ENCODE results near the gene SRC. TPM values are rescaled to one million over a fixed set of nuclear protein-coding genes. Genes with fewer than 3 reads are reported as not detected.

The SRC gene
- total RNA-seq, 1 donor from 2014 or later, result 48.6 TPM

DNA sequence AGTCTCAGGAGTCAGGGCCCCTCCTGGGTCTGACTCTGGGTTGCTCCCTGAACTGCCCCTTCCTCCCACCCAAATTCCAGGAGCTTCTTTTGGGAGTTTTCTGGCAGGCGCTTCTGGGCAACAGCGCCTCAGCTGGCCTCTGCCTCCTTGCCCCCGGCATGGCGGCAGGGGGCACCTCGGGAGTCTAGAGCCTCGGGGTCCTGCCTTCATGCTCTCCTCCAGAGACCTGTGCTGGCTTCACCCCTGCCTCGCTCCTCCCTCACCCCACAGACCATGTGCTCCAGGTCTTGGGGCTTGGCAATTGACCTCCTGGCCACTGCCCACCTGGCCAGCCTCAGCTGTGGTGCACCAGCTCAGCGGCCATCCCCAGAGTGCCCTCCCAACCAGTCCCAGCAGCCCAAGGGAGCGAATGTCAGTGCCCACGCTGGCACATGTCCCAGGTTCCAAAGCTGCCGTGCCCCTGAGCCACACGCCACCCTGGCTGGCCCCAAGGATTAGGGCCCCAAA lies 43.4 kb downstream of the SRC start:
- peaks cover 6% of the 10 kb centered on the region for H3K4me1 ChIP-seq
- H3K9me3 ChIP-seq, result no peaks in the 10 kb centered on the region
- no peak overlapping the region for H3K4me3 ChIP-seq
- no peaks in the 10 kb centered on the region for H3K27me3 ChIP-seq
- TF ChIP-seq POLR2A (IDR thresholded peaks at IDR 0.05) (no peak), POLR2AphosphoS5 (IDR thresholded peaks at IDR 0.05; ENCODE audit: insufficient read depth in 1 of 2, low read depth in 1 of 2) (no peak), CTCF (IDR thresholded peaks at IDR 0.05) (no peak)
- intact Hi-C loops (cut with DNase I), result no loop called here
- DNase-seq (ENCODE audit: extremely low spot score in 2 of 2), result no peak
- H3K27ac ChIP-seq, result no peak overlapping the region
- peaks cover 0 to 52% of the 10 kb centered on the region in 2 donors for H3K36me3 ChIP-seq

GRCh38 chr20:37389844-37390275 lies 43.9 kb downstream of the SRC start:
- intact Hi-C loops (cut with DNase I), result no loop called here
- peaks cover 0 to 57% of the 10 kb centered on the region in 2 donors for H3K36me3 ChIP-seq
- no peak overlapping the region for H3K27ac ChIP-seq
- H3K9me3 ChIP-seq, result no peaks in the 10 kb centered on the region
- TF ChIP-seq POLR2AphosphoS5 (IDR thresholded peaks at IDR 0.05; ENCODE audit: insufficient read depth in 1 of 2, low read depth in 1 of 2) (no peak), CTCF (IDR thresholded peaks at IDR 0.05) (no peak), POLR2A (IDR thresholded peaks at IDR 0.05) (no peak)
- DNase-seq (ENCODE audit: extremely low spot score in 2 of 2), result no peak
- no peak overlapping the region for H3K4me3 ChIP-seq
- H3K27me3 ChIP-seq, result no peaks in the 10 kb centered on the region
- H3K4me1 ChIP-seq, result peaks cover 9% of the 10 kb centered on the region

- TF ChIP-seq CTCF (IDR thresholded peaks at IDR 0.05) (no peak), POLR2A (IDR thresholded peaks at IDR 0.05) (no peak), POLR2AphosphoS5 (IDR thresholded peaks at IDR 0.05; ENCODE audit: insufficient read depth in 1 of 2, low read depth in 1 of 2) (no peak)
- Histone ChIP-seq H3K36me3 (peaks cover 0 to 54% of the 10 kb centered on the region in 2 donors), H3K27me3 (no peaks in the 10 kb centered on the region), H3K4me3 (no peak overlapping the region), H3K9me3 (no peaks in the 10 kb centered on the region), H3K4me1 (peaks cover 11% of the 10 kb centered on the region), H3K27ac (no peak overlapping the region)
- intact Hi-C loops (cut with DNase I), result no loop called here
- no peak for DNase-seq (ENCODE audit: extremely low spot score in 2 of 2)
Measured at GRCh38 chr20:37390503-37390890, 44.6 kb downstream of the SRC start.

- H3K4me3 ChIP-seq, result no peak overlapping the region
- peaks cover 15% of the 10 kb centered on the region for H3K4me1 ChIP-seq
- H3K9me3 ChIP-seq, result no peaks in the 10 kb centered on the region
- no peak for DNase-seq (ENCODE audit: extremely low spot score in 2 of 2)
- no peaks in the 10 kb centered on the region for H3K27me3 ChIP-seq
- no peak for TF ChIP-seq CTCF (IDR thresholded peaks at IDR 0.05)
- H3K36me3 ChIP-seq, result peaks cover 0 to 49% of the 10 kb centered on the region in 2 donors
- intact Hi-C loops (cut with DNase I), result no loop called here
- no peak overlapping the region for H3K27ac ChIP-seq
Measured at GRCh38 chr20:37390891-37391525, 45.1 kb downstream of the SRC start.

DNA sequence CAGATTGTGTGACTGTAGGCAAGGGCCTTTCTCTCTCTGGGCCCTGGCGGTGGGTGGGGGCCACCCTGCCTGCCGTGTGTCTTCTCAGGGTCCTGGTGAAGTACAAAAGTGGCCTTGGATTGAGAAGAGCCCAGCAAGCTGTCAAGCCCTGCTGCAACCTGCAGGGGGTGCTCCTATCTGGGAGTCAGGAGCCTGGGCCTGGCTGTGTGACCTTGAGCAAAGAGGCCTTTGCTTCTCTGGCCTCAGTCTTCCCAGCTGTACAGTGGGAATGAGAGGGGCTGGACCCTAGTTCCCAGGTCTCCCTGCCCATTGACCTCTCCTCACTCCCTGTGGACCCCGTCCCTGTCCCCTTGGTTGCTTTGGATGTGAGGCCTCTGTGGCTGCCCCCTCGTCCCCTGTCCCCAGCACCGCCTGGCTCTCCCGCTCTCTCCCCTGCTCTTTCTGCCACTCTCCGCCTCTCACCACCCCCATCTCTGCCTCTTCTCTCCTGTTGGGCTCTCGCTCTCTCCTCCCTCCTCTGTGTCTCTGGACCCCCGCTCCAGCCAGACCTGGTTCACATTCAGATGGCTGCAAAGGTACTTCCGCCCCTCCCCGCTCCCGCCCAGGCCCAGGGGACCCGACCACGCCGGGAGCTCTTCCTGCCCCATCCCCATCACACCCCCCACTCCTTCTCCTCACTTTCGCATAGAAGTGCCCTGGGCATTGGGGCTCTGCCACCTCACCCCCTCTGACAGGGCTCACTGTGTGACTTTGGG lies 46.7 kb downstream of the SRC start:
- intact Hi-C loops (cut with DNase I), result no loop called here
- Histone ChIP-seq H3K4me1 (peaks cover 15% of the 10 kb centered on the region), H3K4me3 (no peak overlapping the region), H3K36me3 (peaks cover 0 to 33% of the 10 kb centered on the region in 2 donors), H3K9me3 (no peaks in the 10 kb centered on the region), H3K27ac (peak overlapping the region; percentile 24), H3K27me3 (no peaks in the 10 kb centered on the region)
- TF ChIP-seq POLR2A (IDR thresholded peaks at IDR 0.05) (no peak), CTCF (IDR thresholded peaks at IDR 0.05) (no peak), POLR2AphosphoS5 (IDR thresholded peaks at IDR 0.05; ENCODE audit: insufficient read depth in 1 of 2, low read depth in 1 of 2) (no peak)
- DNase-seq (ENCODE audit: extremely low spot score in 2 of 2), result no peak
